Activated CD4-positive, alpha-beta T cell treated with anti-CD3 and anti-CD28 coated beads, Interleukin-10, Interleukin-2, amounts not matched to agents 100 ng/mL and 50 ng/mL, durations not matched to agents 16 hours and 8 hours (primary cell): Measurements from ENCODE around the gene FNDC10.

Experiments used
- DNase-seq: peaks from one replicate; pipeline ENCODE4 v3.0.0-alpha.2; 2020

The FNDC10 gene

GRCh38 chr1:1627829-1628753 lies 28.2 kb upstream of the FNDC10 start:
- no peak for DNase-seq

- no peak for DNase-seq
Observed at GRCh38 chr1:1627261-1627828, 27.4 kb upstream of the FNDC10 start.

GRCh38 chr1:1626207-1627141 lies 26.5 kb upstream of the FNDC10 start:
- no peak for DNase-seq

GRCh38 chr1:1625824-1626206 lies 25.9 kb upstream of the FNDC10 start:
- DNase-seq = no peak

- DNase-seq = no peak
Observed at GRCh38 chr1:1625404-1625775, 25.5 kb upstream of the FNDC10 start.

GRCh38 chr1:1624443-1625403 lies 24.8 kb upstream of the FNDC10 start:
- DNase-seq = no peak

- DNase-seq = no peak
Observed at GRCh38 chr1:1623631-1624442, 23.9 kb upstream of the FNDC10 start.

- no peak for DNase-seq
Observed at GRCh38 chr1:1623181-1623630, 23.3 kb upstream of the FNDC10 start.

GRCh38 chr1:1622788-1623094 lies 22.8 kb upstream of the FNDC10 start:
- no peak for DNase-seq

- no peak for DNase-seq
Observed at GRCh38 chr1:1622010-1622787, 22.3 kb upstream of the FNDC10 start.

- no peak for DNase-seq
Observed at GRCh38 chr1:1621173-1622009, 21.5 kb upstream of the FNDC10 start.

GRCh38 chr1:1620433-1621139 lies 20.7 kb upstream of the FNDC10 start:
- no peak for DNase-seq

GRCh38 chr1:1619917-1620361 lies 20.0 kb upstream of the FNDC10 start:
- DNase-seq = no peak

- no peak for DNase-seq
Observed at GRCh38 chr1:1618396-1619068, 18.6 kb upstream of the FNDC10 start.

GRCh38 chr1:1617925-1618324 lies 18.0 kb upstream of the FNDC10 start:
- no peak for DNase-seq

- DNase-seq = no peak
Observed at GRCh38 chr1:1617516-1617915, 17.6 kb upstream of the FNDC10 start.

GRCh38 chr1:1616838-1617237 lies 16.9 kb upstream of the FNDC10 start:
- DNase-seq = no peak
